Iris pigment epithelial cell (primary cell): Measurements from ENCODE around the gene VTCN1.

ENCODE experiments used
- DNase-seq: peaks from one replicate; pipeline ENCODE4 v3.0.0-alpha.2; 2011; ENCODE audit warnings: low read depth

VTCN1 gene

DNA sequence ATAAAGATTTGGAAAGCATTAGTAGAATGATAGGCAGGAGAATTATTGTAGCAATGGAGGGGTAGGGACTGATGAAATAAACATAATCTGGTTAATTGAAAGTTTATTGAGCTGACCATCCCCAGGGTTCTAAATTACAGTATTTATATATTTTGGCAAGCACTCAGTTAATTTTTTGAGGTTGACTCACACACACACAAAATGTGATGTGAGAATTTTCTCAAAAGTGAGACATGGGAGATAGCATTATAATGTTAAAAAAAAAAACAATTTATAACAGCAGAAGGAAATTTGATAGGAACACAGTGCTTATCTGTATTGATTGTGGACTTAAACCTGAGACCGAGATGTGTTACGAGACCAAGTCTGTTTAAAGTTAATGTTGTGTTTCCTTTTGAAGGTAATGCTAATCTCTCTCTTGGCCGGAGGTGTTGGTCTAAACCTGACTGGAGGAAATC, 113.7 kb downstream of the VTCN1 start:
- DNase-seq = peak; percentile 45

- DNase-seq = peak; percentile 44
Measured at GRCh38 chr1:117094841-117095604, 115.7 kb downstream of the VTCN1 start.

DNA sequence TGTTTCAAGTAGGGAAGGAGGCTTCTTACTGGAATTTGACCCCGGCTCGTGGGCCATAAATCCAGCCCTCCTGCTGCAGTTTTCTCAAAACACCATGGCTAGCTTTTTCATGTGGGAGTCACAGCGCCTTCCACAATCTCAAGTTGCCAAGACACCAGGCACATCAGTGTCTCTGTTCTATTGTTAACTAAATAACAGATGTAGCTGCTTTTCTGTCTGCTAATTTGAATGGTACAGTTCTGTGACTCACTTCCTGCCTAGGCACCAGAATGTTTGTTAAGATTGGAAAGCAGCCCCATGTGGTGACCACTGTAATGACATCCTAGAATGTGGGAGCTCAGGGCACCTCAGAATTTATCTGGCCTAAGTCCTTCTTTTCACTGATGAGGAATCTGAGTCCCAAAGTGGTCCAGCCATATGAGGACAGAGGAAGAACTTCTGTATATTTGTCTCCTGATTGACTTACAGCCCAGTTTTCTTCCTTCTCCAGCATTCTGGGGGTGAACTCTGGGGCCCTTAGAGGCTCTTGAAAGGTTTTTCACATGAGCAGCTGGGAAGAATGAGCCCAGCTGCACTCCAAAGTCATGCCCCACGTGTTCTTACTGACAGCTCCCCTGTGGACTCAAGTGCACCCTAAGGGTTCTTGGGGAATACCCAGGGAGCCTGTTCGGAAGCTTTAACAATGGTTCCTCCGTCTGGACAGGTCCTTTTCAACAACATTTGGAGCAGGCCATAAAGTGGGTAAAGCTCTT, 116.7 kb downstream of the VTCN1 start:
- peak; percentile 85 for DNase-seq
